Measurements from ENCODE around the gene CA4. TPM values are rescaled to one million over a fixed set of nuclear protein-coding genes. Genes with fewer than 3 reads are reported as not detected.

The CA4 gene
- polyA plus RNA-seq, 1 experiment, result not detected

- ChIA-PET CTCF (interaction anchor here (0.6 to 3.7 kb wide), 11 partner anchors 8 to 301 kb away, joined by 3 to 17 read pairs (median 4); partner anchors contain the start of gene CA4), POLR2A (no interaction called here)
- no peak for DNase-seq (ENCODE audit: low read depth)
- H3K36me3 ChIP-seq (ENCODE audit: control insufficient read depth, insufficient read depth, low read length), result no peaks in the 10 kb centered on the region
- peak; percentile 88 for TF ChIP-seq CTCF (IDR thresholded peaks at IDR 0.05; ENCODE audit: insufficient read depth, low read depth, low read length)
- no peak overlapping the region for H3K4me3 ChIP-seq (ENCODE audit: low read depth, low read length)
- peaks cover 14% of the 10 kb centered on the region for H3K27me3 ChIP-seq (ENCODE audit: control insufficient read depth, insufficient read depth, low read length)
These were observed 10.1 kb upstream of the CA4 start for GRCh38 chr17:60139438-60140285.

- CTCF ChIA-PET, result interaction anchor here (0.7 to 3.7 kb wide), 15 partner anchors 9 to 436 kb away, joined by 3 to 17 read pairs (median 4); partner anchors contain the start of gene CA4
- H3K36me3 ChIP-seq (ENCODE audit: control insufficient read depth, insufficient read depth, low read length), result no peaks in the 10 kb centered on the region
- TF ChIP-seq CTCF (IDR thresholded peaks at IDR 0.05; ENCODE audit: insufficient read depth, low read depth, low read length), result no peak
- no peak overlapping the region for H3K4me3 ChIP-seq (ENCODE audit: low read depth, low read length)
- peaks cover 21% of the 10 kb centered on the region for H3K27me3 ChIP-seq (ENCODE audit: control insufficient read depth, insufficient read depth, low read length)
- DNase-seq (ENCODE audit: low read depth), result no peak
- POLR2A ChIA-PET, result no interaction called here
These were observed 8.4 kb upstream of the CA4 start for GRCh38 chr17:60141111-60142018.

GRCh38 chr17:60142872-60143499 lies 6.8 kb upstream of the CA4 start:
- Histone ChIP-seq H3K4me3 (ENCODE audit: low read depth, low read length) (no peak overlapping the region), H3K36me3 (ENCODE audit: control insufficient read depth, insufficient read depth, low read length) (no peaks in the 10 kb centered on the region), H3K27me3 (ENCODE audit: control insufficient read depth, insufficient read depth, low read length) (peaks cover 21% of the 10 kb centered on the region)
- POLR2A ChIA-PET, result no interaction called here
- CTCF ChIA-PET, result interaction anchor here (0.7 to 3.7 kb wide), 12 partner anchors 10 to 434 kb away, joined by 3 to 17 read pairs (median 4); no protein-coding TSS in a partner anchor
- peak; percentile 90 for TF ChIP-seq CTCF (IDR thresholded peaks at IDR 0.05; ENCODE audit: insufficient read depth, low read depth, low read length)
- peak; percentile 52 for DNase-seq (ENCODE audit: low read depth)

- DNase-seq (ENCODE audit: low read depth), result no peak
- Histone ChIP-seq H3K27me3 (ENCODE audit: control insufficient read depth, insufficient read depth, low read length) (peaks cover 25% of the 10 kb centered on the region), H3K4me3 (ENCODE audit: low read depth, low read length) (no peak overlapping the region), H3K36me3 (ENCODE audit: control insufficient read depth, insufficient read depth, low read length) (no peaks in the 10 kb centered on the region)
- ChIA-PET POLR2A (no interaction called here), CTCF (no interaction called here)
- TF ChIP-seq CTCF (IDR thresholded peaks at IDR 0.05; ENCODE audit: insufficient read depth, low read depth, low read length), result no peak
These were observed 4.5 kb upstream of the CA4 start for GRCh38 chr17:60145006-60145935.
